ENCODE data around the gene RTN4R. TPM values are rescaled to one million over a fixed set of nuclear protein-coding genes. Genes with fewer than 3 reads are reported as not detected.

The RTN4R gene
- total and polyA plus RNA-seq, 2 donors (not counting 1 experiment from before 2014, with no cell fraction given): 0.99 to 2.0 TPM

GRCh38 chr22:20206709-20207215 is 61.4 kb downstream of the RTN4R start:
- Histone ChIP-seq H2AFZ (ENCODE audit: low read length) (no peak overlapping the region), H3K9ac (ENCODE audit: insufficient read depth, low read length) (peak overlapping the region; percentile 67), H3K79me2 (ENCODE audit: control insufficient read depth, insufficient read depth, low read length) (peaks cover 10% of the 10 kb centered on the region), H3K9me3 (ENCODE audit: control insufficient read depth, insufficient read depth, low read depth, low read length) (no peaks in the 10 kb centered on the region), H3K36me3 (ENCODE audit: control insufficient read depth, insufficient read depth, low read length) (no peaks in the 10 kb centered on the region), H3K4me3 (replicated peaks in 1 of 4; ENCODE audit: control extremely low read depth in 1 of 4, insufficient read depth in 1 of 4, low read depth in 3 of 4, low read length in 4 of 4) (peak overlapping the region; percentile 38 to 81 (median 62)), H3K27me3 (ENCODE audit: control insufficient read depth, insufficient read depth, low read length) (no peaks in the 10 kb centered on the region), H3K4me2 (ENCODE audit: extremely low read depth, insufficient read depth, low read length) (peak overlapping the region; percentile 97), H4K20me1 (ENCODE audit: control insufficient read depth, extremely low read depth, insufficient read depth, low read length) (no peaks in the 10 kb centered on the region), H3K27ac (ENCODE audit: insufficient read depth, low read length) (peak overlapping the region; percentile 66), H3K4me1 (ENCODE audit: control insufficient read depth, extremely low read depth, insufficient read depth, low read length) (peaks cover 29% of the 10 kb centered on the region)
- DNase-seq (ENCODE audit: low read depth in 2 of 2): peak in 1 of 2 donors; percentile 31
- no peak for TF ChIP-seq EZH2 (IDR thresholded peaks at IDR 0.05; ENCODE audit: low read length, missing control alignments)
- no peak for TF ChIP-seq CTCF (conservative IDR thresholded peaks at IDR 0.05 in 1 of 2, IDR thresholded peaks at IDR 0.05 in 1 of 2; ENCODE audit: low read depth in 1 of 2, low read length in 2 of 2)

DNA sequence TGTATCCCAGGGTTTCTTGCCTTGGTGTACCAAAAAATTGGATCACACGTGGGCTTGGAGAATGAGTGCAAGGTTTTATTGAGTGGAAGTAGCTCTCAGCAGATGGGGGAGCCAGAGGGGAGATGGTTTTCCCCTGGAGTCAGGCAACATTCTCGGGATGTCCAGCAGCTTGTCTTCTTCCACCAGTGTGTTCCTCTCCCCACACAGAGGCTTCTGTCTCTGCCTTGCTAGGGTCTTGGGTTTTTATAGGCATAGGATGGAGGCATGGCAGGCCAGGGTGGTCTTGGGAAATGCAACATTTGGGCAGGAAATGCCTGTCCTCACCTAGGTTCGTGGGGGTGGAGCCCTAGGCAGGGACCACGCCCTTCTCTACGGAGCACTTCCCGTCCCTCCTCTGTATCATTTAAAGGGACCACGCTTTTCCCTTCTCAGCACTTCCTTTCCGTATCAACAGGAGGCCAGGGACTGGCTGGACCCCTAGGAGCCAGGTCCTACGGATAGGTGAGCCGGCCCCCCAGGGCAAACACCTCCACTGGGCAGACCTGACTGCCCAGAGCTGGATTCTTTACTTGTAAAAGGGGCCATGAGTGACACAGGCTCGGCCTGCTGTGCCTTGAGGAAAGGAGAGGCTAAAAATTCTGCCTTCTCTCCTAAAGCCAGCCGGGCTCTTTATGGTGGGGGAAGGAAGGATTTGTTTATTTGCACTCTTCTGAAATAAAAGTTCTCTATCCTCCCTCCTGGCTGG is 62.0 kb downstream of the RTN4R start:
- Histone ChIP-seq H3K27ac (ENCODE audit: insufficient read depth, low read length) (peak overlapping the region; percentile 66), H4K20me1 (ENCODE audit: control insufficient read depth, extremely low read depth, insufficient read depth, low read length) (no peaks in the 10 kb centered on the region), H3K9me3 (ENCODE audit: control insufficient read depth, insufficient read depth, low read depth, low read length) (no peaks in the 10 kb centered on the region), H3K9ac (ENCODE audit: insufficient read depth, low read length) (peak overlapping the region; percentile 67), H3K4me3 (replicated peaks in 1 of 4; ENCODE audit: control extremely low read depth in 1 of 4, insufficient read depth in 1 of 4, low read depth in 3 of 4, low read length in 4 of 4) (peak overlapping the region; percentile 38 to 81 (median 62)), H3K79me2 (ENCODE audit: control insufficient read depth, insufficient read depth, low read length) (peaks cover 10% of the 10 kb centered on the region), H3K4me2 (ENCODE audit: extremely low read depth, insufficient read depth, low read length) (peak overlapping the region; percentile 97), H3K36me3 (ENCODE audit: control insufficient read depth, insufficient read depth, low read length) (no peaks in the 10 kb centered on the region), H3K27me3 (ENCODE audit: control insufficient read depth, insufficient read depth, low read length) (no peaks in the 10 kb centered on the region), H3K4me1 (ENCODE audit: control insufficient read depth, extremely low read depth, insufficient read depth, low read length) (peaks cover 29% of the 10 kb centered on the region), H2AFZ (ENCODE audit: low read length) (peak overlapping the region; percentile 66)
- peak; percentile 46 to 80 for DNase-seq (ENCODE audit: low read depth in 2 of 2)
- no peak for TF ChIP-seq EZH2 (IDR thresholded peaks at IDR 0.05; ENCODE audit: low read length, missing control alignments)
- TF ChIP-seq CTCF (conservative IDR thresholded peaks at IDR 0.05 in 1 of 2, IDR thresholded peaks at IDR 0.05 in 1 of 2; ENCODE audit: low read depth in 1 of 2, low read length in 2 of 2): peak in 1 of 2 donors; percentile 26

DNA sequence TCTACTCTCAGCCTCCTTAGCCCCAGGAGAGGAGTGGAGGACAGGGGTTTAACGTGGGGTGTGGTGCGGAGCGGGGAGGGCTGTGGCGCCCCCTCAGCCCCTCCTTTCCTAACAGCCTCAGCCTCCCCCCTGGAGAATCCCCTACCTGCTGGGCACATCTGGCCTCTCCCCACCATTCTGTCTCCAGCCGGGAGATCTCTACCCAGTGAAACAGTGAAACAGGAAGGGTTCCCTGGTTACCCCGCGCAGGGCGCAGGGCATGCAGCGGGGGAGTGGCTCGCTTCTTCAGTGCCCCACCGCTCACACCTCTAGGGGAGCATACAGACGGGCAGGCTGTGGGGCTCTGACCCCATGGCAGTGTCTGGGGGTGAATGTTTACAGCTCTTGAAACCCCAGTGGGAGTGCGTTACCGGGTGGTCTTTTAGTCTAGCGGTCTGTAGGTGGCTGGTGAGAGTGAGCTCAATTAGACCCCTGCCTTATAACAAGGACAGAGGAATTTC is 62.6 kb downstream of the RTN4R start:
- no peak overlapping the region for H3K4me3 ChIP-seq (replicated peaks in 1 of 4; ENCODE audit: control extremely low read depth in 1 of 4, insufficient read depth in 1 of 4, low read depth in 3 of 4, low read length in 4 of 4)
- DNase-seq (ENCODE audit: low read depth in 2 of 2): no peak
- no peaks in the 10 kb centered on the region for H4K20me1 ChIP-seq (ENCODE audit: control insufficient read depth, extremely low read depth, insufficient read depth, low read length)
- H3K9ac ChIP-seq (ENCODE audit: insufficient read depth, low read length): no peak overlapping the region
- TF ChIP-seq EZH2 (IDR thresholded peaks at IDR 0.05; ENCODE audit: low read length, missing control alignments): no peak
- no peak for TF ChIP-seq CTCF (conservative IDR thresholded peaks at IDR 0.05 in 1 of 2, IDR thresholded peaks at IDR 0.05 in 1 of 2; ENCODE audit: low read depth in 1 of 2, low read length in 2 of 2)
- H3K36me3 ChIP-seq (ENCODE audit: control insufficient read depth, insufficient read depth, low read length): no peaks in the 10 kb centered on the region
- H3K27me3 ChIP-seq (ENCODE audit: control insufficient read depth, insufficient read depth, low read length): peaks cover under 1% of the 10 kb centered on the region
- H3K79me2 ChIP-seq (ENCODE audit: control insufficient read depth, insufficient read depth, low read length): peaks cover 10% of the 10 kb centered on the region
- H2AFZ ChIP-seq (ENCODE audit: low read length): no peak overlapping the region
- H3K4me1 ChIP-seq (ENCODE audit: control insufficient read depth, extremely low read depth, insufficient read depth, low read length): peaks cover 26% of the 10 kb centered on the region
- no peaks in the 10 kb centered on the region for H3K9me3 ChIP-seq (ENCODE audit: control insufficient read depth, insufficient read depth, low read depth, low read length)
- peak overlapping the region; percentile 40 for H3K4me2 ChIP-seq (ENCODE audit: extremely low read depth, insufficient read depth, low read length)
- peak overlapping the region; percentile 66 for H3K27ac ChIP-seq (ENCODE audit: insufficient read depth, low read length)

Data from fibroblast of lung (primary cell).